GM19240 (cell line): ENCODE results near the gene PCSK6.
"Not testable (repeated sequence)": the region's sequence is repeated elsewhere in the genome, so short reads cannot be mapped to it uniquely, and the experiment has no call there.

ENCODE experiments used
- DNase-seq: peaks from one replicate; pipeline ENCODE4 v3.0.0; 2011; ENCODE audit warnings: low spot score; ENCODE audit not compliant: insufficient read length

PCSK6 gene

GRCh38 chr15:101380146-101380545, 109.4 kb downstream of the PCSK6 start:
- DNase-seq: no peak

GRCh38 chr15:101379647-101380046, 109.9 kb downstream of the PCSK6 start:
- DNase-seq: no peak

GRCh38 chr15:101378879-101379278, 110.6 kb downstream of the PCSK6 start:
- no peak for DNase-seq

- DNase-seq: no peak
These were observed 111.2 kb downstream of the PCSK6 start for GRCh38 chr15:101378171-101378755.

- DNase-seq: no peak
These were observed 112.7 kb downstream of the PCSK6 start for GRCh38 chr15:101376615-101377395.

- DNase-seq: not testable (repeated sequence)
These were observed 114.5 kb downstream of the PCSK6 start for GRCh38 chr15:101375006-101375405.

GRCh38 chr15:101374326-101374725, 115.2 kb downstream of the PCSK6 start:
- DNase-seq: no peak

- no peak for DNase-seq
These were observed 115.9 kb downstream of the PCSK6 start for GRCh38 chr15:101373577-101373976.

- DNase-seq: no peak
These were observed 116.5 kb downstream of the PCSK6 start for GRCh38 chr15:101372960-101373525.

- no peak for DNase-seq
These were observed 117.3 kb downstream of the PCSK6 start for GRCh38 chr15:101372149-101372577.

- no peak for DNase-seq
These were observed 118.0 kb downstream of the PCSK6 start for GRCh38 chr15:101371519-101371918.

- DNase-seq: no peak
These were observed 118.4 kb downstream of the PCSK6 start for GRCh38 chr15:101371081-101371480.

GRCh38 chr15:101370330-101371024, 119.0 kb downstream of the PCSK6 start:
- no peak for DNase-seq

- no peak for DNase-seq
These were observed 119.8 kb downstream of the PCSK6 start for GRCh38 chr15:101369676-101370075.

GRCh38 chr15:101368861-101369642, 120.5 kb downstream of the PCSK6 start:
- DNase-seq: no peak

GRCh38 chr15:101368086-101368780, 121.3 kb downstream of the PCSK6 start:
- DNase-seq: no peak

GRCh38 chr15:101366853-101367252, 122.7 kb downstream of the PCSK6 start:
- DNase-seq: no peak

GRCh38 chr15:101362986-101363566, 126.4 kb downstream of the PCSK6 start:
- DNase-seq: no peak

GRCh38 chr15:101362359-101362758, 127.1 kb downstream of the PCSK6 start:
- DNase-seq: no peak

- DNase-seq: no peak
These were observed 128.1 kb downstream of the PCSK6 start for GRCh38 chr15:101361418-101361817.
